ENCODE results near the gene TGM2. TPM values are rescaled to one million over a fixed set of nuclear protein-coding genes. Genes with fewer than 3 reads are reported as not detected.

Gene TGM2
- total RNA-seq, 2 donors from 2014 or later, result 0.27 to 0.37 TPM

GRCh38 chr20:38143646-38144554 lies 21.2 kb downstream of the TGM2 start:
- peaks cover 5% of the 10 kb centered on the region for H3K4me1 Mint-ChIP-seq
- DNase-seq, result no peak
- Histone ChIP-seq H3K9ac (ENCODE audit: extremely low read depth, low read length, poor library complexity, severe bottlenecking) (no peak overlapping the region), H3K27me3 (ENCODE audit: control insufficient read depth, insufficient read depth, low read length, poor library complexity, severe bottlenecking) (no peaks in the 10 kb centered on the region), H3K36me3 (ENCODE audit: control insufficient read depth, insufficient read depth, low read length) (no peaks in the 10 kb centered on the region), H3K27ac (ENCODE audit: low read depth, low read length) (no peak overlapping the region), H3K4me1 (ENCODE audit: control insufficient read depth, insufficient read depth, low read length) (no peaks in the 10 kb centered on the region), H3K4me3 (ENCODE audit: low read length) (no peak overlapping the region), H3K9me3 (ENCODE audit: control insufficient read depth, low read length) (no peaks in the 10 kb centered on the region)
- no peak overlapping the region for H3K27ac Mint-ChIP-seq
- TF ChIP-seq, protein P1, sequence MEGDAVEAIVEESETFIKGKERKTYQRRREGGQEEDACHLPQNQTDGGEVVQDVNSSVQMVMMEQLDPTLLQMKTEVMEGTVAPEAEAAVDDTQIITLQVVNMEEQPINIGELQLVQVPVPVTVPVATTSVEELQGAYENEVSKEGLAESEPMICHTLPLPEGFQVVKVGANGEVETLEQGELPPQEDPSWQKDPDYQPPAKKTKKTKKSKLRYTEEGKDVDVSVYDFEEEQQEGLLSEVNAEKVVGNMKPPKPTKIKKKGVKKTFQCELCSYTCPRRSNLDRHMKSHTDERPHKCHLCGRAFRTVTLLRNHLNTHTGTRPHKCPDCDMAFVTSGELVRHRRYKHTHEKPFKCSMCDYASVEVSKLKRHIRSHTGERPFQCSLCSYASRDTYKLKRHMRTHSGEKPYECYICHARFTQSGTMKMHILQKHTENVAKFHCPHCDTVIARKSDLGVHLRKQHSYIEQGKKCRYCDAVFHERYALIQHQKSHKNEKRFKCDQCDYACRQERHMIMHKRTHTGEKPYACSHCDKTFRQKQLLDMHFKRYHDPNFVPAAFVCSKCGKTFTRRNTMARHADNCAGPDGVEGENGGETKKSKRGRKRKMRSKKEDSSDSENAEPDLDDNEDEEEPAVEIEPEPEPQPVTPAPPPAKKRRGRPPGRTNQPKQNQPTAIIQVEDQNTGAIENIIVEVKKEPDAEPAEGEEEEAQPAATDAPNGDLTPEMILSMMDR (conservative IDR thresholded peaks at IDR 0.05), result no peak
- H3K36me3 Mint-ChIP-seq (ENCODE audit: low read depth), result no peaks in the 10 kb centered on the region
- H3K9me3 Mint-ChIP-seq, result no peaks in the 10 kb centered on the region
- H3K4me3 Mint-ChIP-seq, result no peak overlapping the region
- 88 to 95% methylated on average over 9 to 16 of the region's 16 CpGs for WGBS, 2 experiments (ENCODE audit: insufficient coverage in 1 of 2, insufficient read length in 1 of 2)
- H3K27me3 Mint-ChIP-seq (ENCODE audit: insufficient read depth), result no peaks in the 10 kb centered on the region

GRCh38 chr20:38143238-38143645 lies 21.8 kb downstream of the TGM2 start:
- DNase-seq, result peak; percentile 59
- no peaks in the 10 kb centered on the region for H3K9me3 Mint-ChIP-seq
- no peak overlapping the region for H3K4me3 ChIP-seq (ENCODE audit: low read length)
- no peak overlapping the region for H3K27ac Mint-ChIP-seq
- H3K4me3 Mint-ChIP-seq, result no peak overlapping the region
- no peaks in the 10 kb centered on the region for H3K27me3 Mint-ChIP-seq (ENCODE audit: insufficient read depth)
- no peak overlapping the region for H3K27ac ChIP-seq (ENCODE audit: low read depth, low read length)
- no peaks in the 10 kb centered on the region for H3K9me3 ChIP-seq (ENCODE audit: control insufficient read depth, low read length)
- TF ChIP-seq, protein P1 (conservative IDR thresholded peaks at IDR 0.05), result no peak
- no peaks in the 10 kb centered on the region for H3K4me1 ChIP-seq (ENCODE audit: control insufficient read depth, insufficient read depth, low read length)
- H3K4me1 Mint-ChIP-seq, result peaks cover 5% of the 10 kb centered on the region
- H3K36me3 Mint-ChIP-seq (ENCODE audit: low read depth), result no peaks in the 10 kb centered on the region
- H3K9ac ChIP-seq (ENCODE audit: extremely low read depth, low read length, poor library complexity, severe bottlenecking), result no peak overlapping the region
- 76 to 80% methylated on average over 7 to 10 of the region's 10 CpGs for WGBS, 2 experiments (ENCODE audit: insufficient coverage in 1 of 2, insufficient read length in 1 of 2)
- H3K36me3 ChIP-seq (ENCODE audit: control insufficient read depth, insufficient read depth, low read length), result no peaks in the 10 kb centered on the region
- no peaks in the 10 kb centered on the region for H3K27me3 ChIP-seq (ENCODE audit: control insufficient read depth, insufficient read depth, low read length, poor library complexity, severe bottlenecking)

DNA sequence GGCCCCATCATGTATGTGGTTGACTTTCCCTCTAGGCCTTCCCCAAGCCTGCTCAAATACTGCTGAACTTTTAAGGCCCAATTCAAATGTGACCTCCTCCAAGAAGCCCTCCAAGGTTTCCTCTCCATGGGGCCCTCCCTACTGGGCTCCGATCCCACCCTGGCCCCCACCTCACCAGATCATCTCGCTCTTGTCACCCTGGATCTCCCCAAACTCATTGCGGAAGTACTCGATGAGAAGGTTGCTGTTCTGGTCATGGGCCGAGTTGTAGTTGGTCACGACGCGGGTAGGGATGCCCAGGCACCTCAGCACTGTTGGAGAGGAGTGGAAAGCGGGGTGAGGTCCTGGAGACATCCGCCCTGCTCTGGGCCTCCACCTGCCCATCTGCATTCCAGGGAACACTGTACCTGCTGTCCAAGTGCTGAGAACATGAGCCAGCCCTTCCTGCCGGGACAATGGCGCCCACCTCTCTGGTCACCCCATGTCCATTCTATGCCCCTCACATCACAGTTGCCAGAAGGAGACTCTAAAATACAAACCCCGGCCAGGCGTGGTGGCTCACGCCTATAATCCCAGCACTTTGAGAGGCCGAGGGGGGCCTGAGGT lies 23.1 kb downstream of the TGM2 start:
- Mint-ChIP-seq H3K27ac (no peak overlapping the region), H3K4me1 (peaks cover 5% of the 10 kb centered on the region), H3K36me3 (ENCODE audit: low read depth) (no peaks in the 10 kb centered on the region), H3K27me3 (ENCODE audit: insufficient read depth) (no peaks in the 10 kb centered on the region), H3K9me3 (no peaks in the 10 kb centered on the region), H3K4me3 (no peak overlapping the region)
- DNase-seq, result no peak
- Histone ChIP-seq H3K9me3 (ENCODE audit: control insufficient read depth, low read length) (no peaks in the 10 kb centered on the region), H3K27me3 (ENCODE audit: control insufficient read depth, insufficient read depth, low read length, poor library complexity, severe bottlenecking) (no peaks in the 10 kb centered on the region), H3K4me3 (ENCODE audit: low read length) (no peak overlapping the region), H3K9ac (ENCODE audit: extremely low read depth, low read length, poor library complexity, severe bottlenecking) (no peak overlapping the region), H3K4me1 (ENCODE audit: control insufficient read depth, insufficient read depth, low read length) (no peaks in the 10 kb centered on the region), H3K36me3 (ENCODE audit: control insufficient read depth, insufficient read depth, low read length) (no peaks in the 10 kb centered on the region), H3K27ac (ENCODE audit: low read depth, low read length) (no peak overlapping the region)
- TF ChIP-seq, protein P1 (conservative IDR thresholded peaks at IDR 0.05), result no peak
- WGBS, 2 experiments (ENCODE audit: insufficient coverage in 1 of 2, insufficient read length in 1 of 2), result 95 to 96% methylated on average over 13 to 16 of the region's 16 CpGs
